ENCODE data around the gene PRC1.

PRC1 gene

GRCh38 chr15:90953947-90954711 lies 40.2 kb downstream of the PRC1 start:
- DNase-seq = no peak

- DNase-seq = no peak
Observed at GRCh38 chr15:90952901-90953677, 41.2 kb downstream of the PRC1 start.

GRCh38 chr15:90950676-90951075 lies 43.7 kb downstream of the PRC1 start:
- DNase-seq = no peak

- no peak for DNase-seq
Observed at GRCh38 chr15:90949979-90950675, 44.2 kb downstream of the PRC1 start.

DNA sequence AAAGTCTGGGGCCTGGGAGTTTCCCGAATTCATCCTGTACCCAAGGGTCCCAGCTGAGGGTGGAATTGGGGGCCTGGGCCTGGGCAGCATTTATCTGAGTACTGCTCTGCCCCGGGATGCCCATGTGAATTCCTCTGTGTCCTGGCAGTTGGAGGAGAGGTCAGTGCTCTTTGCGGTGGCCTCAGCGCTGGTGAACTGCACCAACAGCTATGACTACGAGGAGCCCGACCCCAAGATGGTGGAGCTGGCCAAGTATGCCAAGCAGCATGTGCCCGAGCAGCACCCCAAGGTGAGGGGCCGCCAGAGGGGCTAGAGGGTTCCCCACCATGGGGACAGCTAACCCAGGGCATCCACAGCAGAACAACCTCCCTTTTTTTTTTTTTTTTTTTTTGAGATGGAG lies 45.8 kb downstream of the PRC1 start:
- no peak for DNase-seq

DNA sequence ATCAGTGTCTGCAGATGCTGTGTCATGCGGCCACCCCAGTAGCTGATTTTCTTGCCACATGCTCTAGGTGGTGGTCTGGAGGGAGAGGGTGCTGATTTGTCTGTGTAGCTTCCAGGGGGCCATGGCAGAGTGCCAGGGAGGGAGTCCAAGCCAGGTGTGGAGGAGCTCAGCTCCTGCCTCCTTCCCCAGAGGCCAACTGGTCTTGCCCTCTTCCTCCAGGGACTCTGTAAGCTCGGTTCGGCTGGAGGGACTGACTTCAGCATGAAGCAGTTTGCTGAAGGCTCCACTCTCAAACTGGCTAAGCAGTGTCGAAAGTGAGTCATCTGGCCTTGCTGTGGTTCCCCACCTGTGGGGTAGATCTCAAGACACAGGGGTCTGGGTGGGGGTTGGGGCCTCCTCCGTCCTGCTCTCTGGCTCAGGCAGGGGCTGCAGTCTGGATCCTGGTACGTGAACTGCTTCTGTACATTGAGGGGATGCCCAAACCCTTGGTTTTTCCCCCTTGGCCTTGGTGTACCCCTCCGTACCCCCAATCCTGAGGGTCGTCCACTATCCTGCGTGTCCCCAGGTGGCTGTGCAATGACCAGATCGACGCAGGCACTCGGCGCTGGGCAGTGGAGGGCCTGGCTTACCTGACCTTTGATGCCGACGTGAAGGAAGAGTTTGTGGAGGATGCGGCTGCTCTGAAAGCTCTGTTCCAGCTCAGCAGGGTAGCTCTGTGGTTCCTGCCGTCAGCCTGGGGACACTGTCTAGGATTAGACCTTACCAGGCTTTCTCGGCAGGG lies 46.6 kb downstream of the PRC1 start:
- no peak for DNase-seq

DNA sequence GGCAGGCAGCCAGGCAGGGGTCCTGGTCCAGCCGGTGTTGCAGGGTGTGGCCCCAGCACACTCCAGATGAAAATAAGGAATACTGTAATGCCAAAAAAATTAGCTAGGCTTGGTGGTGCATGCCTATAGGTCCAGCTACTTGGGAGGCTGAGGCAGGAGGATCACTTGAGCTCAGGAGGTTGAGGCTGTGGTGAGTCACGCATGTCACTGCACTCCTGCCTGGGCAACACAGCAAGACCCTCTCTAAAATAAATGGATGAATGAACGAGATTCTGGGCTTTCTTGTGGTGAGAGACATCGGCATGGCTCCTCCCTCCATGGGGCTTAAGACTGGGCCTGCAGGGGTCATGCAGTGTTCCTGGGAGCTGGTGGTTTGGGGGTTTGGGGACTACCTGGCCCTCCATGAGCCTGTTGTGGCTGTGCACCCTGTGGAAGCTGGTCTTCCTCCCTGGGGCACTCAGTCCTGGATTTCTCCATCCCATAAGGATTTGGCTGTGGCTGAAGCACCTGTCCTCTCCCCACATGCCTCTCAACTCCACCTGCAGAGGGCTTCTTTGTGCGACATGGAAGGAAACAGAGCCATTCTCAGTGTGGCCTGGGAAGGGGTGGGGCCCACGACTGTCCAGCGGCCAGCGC lies 47.3 kb downstream of the PRC1 start:
- DNase-seq = no peak

DNA sequence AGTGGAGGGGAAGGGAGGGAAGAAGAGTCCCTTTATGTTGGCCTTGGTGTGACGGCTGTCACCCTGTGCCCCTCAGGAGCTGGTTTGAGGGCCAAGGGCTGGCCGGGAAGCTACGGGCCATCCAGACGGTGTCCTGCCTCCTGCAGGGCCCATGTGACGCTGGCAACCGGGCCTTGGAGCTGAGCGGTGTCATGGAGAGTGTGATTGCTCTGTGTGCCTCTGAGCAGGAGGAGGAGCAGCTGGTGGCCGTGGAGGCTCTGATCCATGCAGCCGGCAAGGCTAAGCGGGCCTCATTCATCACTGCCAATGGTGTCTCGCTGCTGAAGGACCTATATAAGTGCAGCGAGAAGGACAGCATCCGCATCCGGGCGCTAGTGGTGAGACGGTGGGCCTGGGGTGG lies 47.8 kb downstream of the PRC1 start:
- no peak for DNase-seq

- no peak for DNase-seq
Observed at GRCh38 chr15:90945091-90945490, 49.2 kb downstream of the PRC1 start.

- no peak for DNase-seq
Observed at GRCh38 chr15:90942354-90943120, 51.8 kb downstream of the PRC1 start.

- no peak for DNase-seq
Observed at GRCh38 chr15:90941038-90941437, 53.3 kb downstream of the PRC1 start.

GRCh38 chr15:90939756-90940155 lies 54.6 kb downstream of the PRC1 start:
- DNase-seq = no peak

DNA sequence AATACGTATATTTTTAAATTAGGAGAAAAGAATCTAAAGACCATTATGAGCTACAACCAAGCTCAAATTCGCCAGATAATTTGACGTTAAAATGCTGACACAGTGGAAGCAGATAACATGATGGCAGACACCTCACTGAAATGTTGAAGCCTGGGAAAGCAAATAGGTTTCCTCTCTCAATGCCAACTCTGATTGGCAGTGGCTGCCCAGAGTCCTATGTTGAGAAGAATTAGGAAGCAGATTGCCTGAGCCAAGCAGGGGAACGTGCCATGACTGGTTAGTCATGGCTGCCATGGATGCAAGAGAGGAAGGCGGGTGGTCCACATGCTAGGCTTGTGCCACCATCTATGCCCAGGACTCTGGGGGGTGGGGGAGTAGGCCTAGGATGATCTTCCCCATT lies 56.1 kb downstream of the PRC1 start:
- no peak for DNase-seq

- no peak for DNase-seq
Observed at GRCh38 chr15:90936823-90937222, 57.5 kb downstream of the PRC1 start.

GRCh38 chr15:90934949-90935751 lies 59.2 kb downstream of the PRC1 start, which contains the start of gene UNC45A:
TSS of gene UNC45A (plus strand) at chr15:90935285. CDS start at chr15:90935325, 40 bp downstream.
- DNase-seq = peak; percentile 74 to 85

DNA sequence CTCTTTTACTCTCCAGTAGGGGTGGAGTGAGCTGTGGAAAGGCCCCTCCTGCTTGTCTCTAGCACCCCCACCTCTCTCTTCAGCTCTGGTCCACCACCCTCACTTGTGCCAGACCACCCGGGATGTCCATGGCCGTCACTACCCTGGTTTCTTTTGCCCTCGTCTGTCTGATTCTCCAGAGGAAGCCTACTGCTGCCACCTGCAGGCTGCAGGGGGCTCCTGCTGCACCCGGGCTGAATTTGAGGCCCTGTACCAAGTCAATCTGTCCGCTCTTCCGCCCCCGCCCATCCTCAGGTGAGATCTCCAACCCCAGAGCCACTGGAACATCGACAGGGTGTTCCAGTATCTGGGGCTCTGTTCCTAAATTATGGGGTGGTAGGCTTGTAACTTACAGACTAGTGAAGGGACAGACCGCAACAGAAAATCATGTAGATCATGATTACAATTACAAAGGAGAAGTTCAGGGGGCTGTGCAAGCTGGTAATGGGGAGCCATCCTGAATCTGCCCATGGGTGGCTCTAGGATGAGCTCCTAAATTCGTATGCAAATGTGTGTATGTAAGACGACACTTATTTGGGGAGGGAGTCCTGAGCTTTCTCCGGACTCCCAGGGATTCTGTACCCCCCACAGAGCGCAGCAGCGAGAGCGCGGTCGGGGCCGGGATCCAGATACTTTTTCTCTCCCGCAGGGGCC lies 59.9 kb downstream of the PRC1 start:
- DNase-seq = peak; percentile 53 to 74

- no peak for DNase-seq
Observed at GRCh38 chr15:90933301-90933700, 61.0 kb downstream of the PRC1 start.

GRCh38 chr15:90932660-90932991 lies 61.7 kb downstream of the PRC1 start:
- no peak for DNase-seq

- peak; percentile 68 to 76 for DNase-seq
Observed at GRCh38 chr15:90931828-90932659, 62.3 kb downstream of the PRC1 start, which contains the start of gene HDDC3. TSS of gene HDDC3 (minus strand) at chr15:90932549. CDS start at chr15:90932540, 9 bp downstream.
